ENCODE data around the gene CHD9NB. TPM values are rescaled to one million over a fixed set of nuclear protein-coding genes. Genes with fewer than 3 reads are reported as not detected.

CHD9NB gene
- total RNA-seq, 1 experiment from 2014 or later = 2.8 TPM

DNA sequence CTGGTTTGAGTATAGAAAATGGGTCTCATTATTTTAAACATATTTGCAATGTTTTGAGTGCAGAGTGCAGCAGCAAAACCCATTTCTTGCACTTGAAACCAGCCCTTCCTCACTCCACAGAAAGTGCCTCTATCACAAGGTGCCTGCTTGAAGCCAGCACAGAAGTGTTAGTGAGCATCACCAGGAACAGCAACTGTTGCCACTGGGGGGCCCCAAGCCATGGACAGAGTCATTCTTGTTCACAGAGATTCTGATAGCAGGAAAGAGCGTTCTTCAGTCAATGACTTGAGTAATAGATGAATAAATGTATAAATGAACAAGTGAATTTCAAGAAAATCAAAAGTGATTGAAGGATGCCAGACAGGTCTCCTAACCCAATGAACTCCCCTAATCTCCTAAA lies 45.6 kb downstream of the CHD9NB start:
- H3K79me2 ChIP-seq (ENCODE audit: low read depth) = no peaks in the 10 kb centered on the region
- DNase-seq = no peak
- intact Hi-C loops (cut with micrococcal nuclease; ENCODE audit: unreplicated experiment) = no loop called here
- H3K36me3 ChIP-seq (ENCODE audit: low read depth) = no peaks in the 10 kb centered on the region
- CTCF ChIA-PET = no interaction called here
- no TSS peak for BruUV-seq (replicated peaks)
- no peak for TF ChIP-seq EZH2 (IDR thresholded peaks at IDR 0.05; ENCODE audit: low read depth)
- TF ChIP-seq, protein P1, sequence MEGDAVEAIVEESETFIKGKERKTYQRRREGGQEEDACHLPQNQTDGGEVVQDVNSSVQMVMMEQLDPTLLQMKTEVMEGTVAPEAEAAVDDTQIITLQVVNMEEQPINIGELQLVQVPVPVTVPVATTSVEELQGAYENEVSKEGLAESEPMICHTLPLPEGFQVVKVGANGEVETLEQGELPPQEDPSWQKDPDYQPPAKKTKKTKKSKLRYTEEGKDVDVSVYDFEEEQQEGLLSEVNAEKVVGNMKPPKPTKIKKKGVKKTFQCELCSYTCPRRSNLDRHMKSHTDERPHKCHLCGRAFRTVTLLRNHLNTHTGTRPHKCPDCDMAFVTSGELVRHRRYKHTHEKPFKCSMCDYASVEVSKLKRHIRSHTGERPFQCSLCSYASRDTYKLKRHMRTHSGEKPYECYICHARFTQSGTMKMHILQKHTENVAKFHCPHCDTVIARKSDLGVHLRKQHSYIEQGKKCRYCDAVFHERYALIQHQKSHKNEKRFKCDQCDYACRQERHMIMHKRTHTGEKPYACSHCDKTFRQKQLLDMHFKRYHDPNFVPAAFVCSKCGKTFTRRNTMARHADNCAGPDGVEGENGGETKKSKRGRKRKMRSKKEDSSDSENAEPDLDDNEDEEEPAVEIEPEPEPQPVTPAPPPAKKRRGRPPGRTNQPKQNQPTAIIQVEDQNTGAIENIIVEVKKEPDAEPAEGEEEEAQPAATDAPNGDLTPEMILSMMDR (conservative IDR thresholded peaks at IDR 0.05) = no peak
- H3F3A ChIP-seq (ENCODE audit: insufficient read depth, low read depth) = no peaks in the 10 kb centered on the region
- no peaks in the 10 kb centered on the region for H3K9me2 ChIP-seq (ENCODE audit: insufficient read depth)
- H3K9me3 ChIP-seq (ENCODE audit: insufficient read depth, low read depth) = no peaks in the 10 kb centered on the region
- no peak overlapping the region for H3K4me3 ChIP-seq
- no peak overlapping the region for H2AFZ ChIP-seq
- no peak overlapping the region for H3K4me2 ChIP-seq
- peaks cover 18% of the 10 kb centered on the region for H3K27me3 ChIP-seq (ENCODE audit: insufficient read depth, low read depth)
- no peaks in the 10 kb centered on the region for H3K4me1 ChIP-seq (replicated peaks; ENCODE audit: insufficient read depth)
- no peaks in the 10 kb centered on the region for H4K20me1 ChIP-seq (ENCODE audit: insufficient read depth)
- H3K27ac ChIP-seq = no peak overlapping the region
- POLR2A ChIA-PET (ENCODE audit: unreplicated experiment) = no interaction called here

GRCh38 chr16:52997922-52998321 lies 54.8 kb downstream of the CHD9NB start:
- Histone ChIP-seq H3K4me1 (replicated peaks; ENCODE audit: insufficient read depth) (no peaks in the 10 kb centered on the region), H3K4me3 (no peak overlapping the region), H3K9me2 (ENCODE audit: insufficient read depth) (no peaks in the 10 kb centered on the region), H2AFZ (no peak overlapping the region), H3K36me3 (ENCODE audit: low read depth) (no peaks in the 10 kb centered on the region), H3K27ac (no peak overlapping the region), H3K9me3 (ENCODE audit: insufficient read depth, low read depth) (no peaks in the 10 kb centered on the region), H4K20me1 (ENCODE audit: insufficient read depth) (no peaks in the 10 kb centered on the region), H3K79me2 (ENCODE audit: low read depth) (no peaks in the 10 kb centered on the region), H3F3A (ENCODE audit: insufficient read depth, low read depth) (no peaks in the 10 kb centered on the region), H3K27me3 (ENCODE audit: insufficient read depth, low read depth) (peaks cover 18% of the 10 kb centered on the region; the same call in 1 of the 2 replicates), H3K4me2 (no peak overlapping the region)
- no peak for TF ChIP-seq EZH2 (IDR thresholded peaks at IDR 0.05; ENCODE audit: low read depth)
- TF ChIP-seq, protein P1 (conservative IDR thresholded peaks at IDR 0.05) = no peak
- CTCF ChIA-PET = no interaction called here
- BruUV-seq (replicated peaks) = no TSS peak
- DNase-seq = no peak
- POLR2A ChIA-PET (ENCODE audit: unreplicated experiment) = no interaction called here
- intact Hi-C loops (cut with micrococcal nuclease; ENCODE audit: unreplicated experiment) = no loop called here

- Histone ChIP-seq H3K4me3 (no peak overlapping the region), H3K27ac (no peak overlapping the region), H3K9me3 (ENCODE audit: insufficient read depth, low read depth) (no peaks in the 10 kb centered on the region), H3K9me2 (ENCODE audit: insufficient read depth) (no peaks in the 10 kb centered on the region), H3K27me3 (ENCODE audit: insufficient read depth, low read depth) (peaks cover 5% of the 10 kb centered on the region; the same call in 1 of the 2 replicates), H3K36me3 (ENCODE audit: low read depth) (no peaks in the 10 kb centered on the region), H4K20me1 (ENCODE audit: insufficient read depth) (no peaks in the 10 kb centered on the region), H2AFZ (no peak overlapping the region), H3F3A (ENCODE audit: insufficient read depth, low read depth) (no peaks in the 10 kb centered on the region), H3K4me1 (replicated peaks; ENCODE audit: insufficient read depth) (no peaks in the 10 kb centered on the region), H3K79me2 (ENCODE audit: low read depth) (no peaks in the 10 kb centered on the region), H3K4me2 (no peak overlapping the region)
- no peak for TF ChIP-seq EZH2 (IDR thresholded peaks at IDR 0.05; ENCODE audit: low read depth)
- TF ChIP-seq, protein P1 (conservative IDR thresholded peaks at IDR 0.05) = no peak
- ChIA-PET POLR2A (ENCODE audit: unreplicated experiment) (no interaction called here), CTCF (no interaction called here)
- intact Hi-C loops (cut with micrococcal nuclease; ENCODE audit: unreplicated experiment) = no loop called here
- DNase-seq = no peak
- BruUV-seq (replicated peaks) = no TSS peak
Observed at GRCh38 chr16:52994942-52995341, 57.8 kb downstream of the CHD9NB start.
